GM20431 (cell line): Measurements from ENCODE around the gene KDSR.

ENCODE experiments used
- in situ Hi-C: fragments of 300-500 bp; cut with MseI, MboI; formaldehyde crosslinking; loops from one replicate; pipeline ENCODE4 v1.15.0; 2020; ENCODE audit warnings: low sequenced_read_pairs; ENCODE audit not compliant: unreplicated experiment

Gene KDSR, protein sequence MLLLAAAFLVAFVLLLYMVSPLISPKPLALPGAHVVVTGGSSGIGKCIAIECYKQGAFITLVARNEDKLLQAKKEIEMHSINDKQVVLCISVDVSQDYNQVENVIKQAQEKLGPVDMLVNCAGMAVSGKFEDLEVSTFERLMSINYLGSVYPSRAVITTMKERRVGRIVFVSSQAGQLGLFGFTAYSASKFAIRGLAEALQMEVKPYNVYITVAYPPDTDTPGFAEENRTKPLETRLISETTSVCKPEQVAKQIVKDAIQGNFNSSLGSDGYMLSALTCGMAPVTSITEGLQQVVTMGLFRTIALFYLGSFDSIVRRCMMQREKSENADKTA

GRCh38 chr18:63367053-63367953, at the start of gene KDSR:
Gene KDSR (minus strand): TSS chr18:63367206. CDS start chr18:63367118, 88 bp downstream.
- in situ Hi-C loops, result no loop called here

DNA sequence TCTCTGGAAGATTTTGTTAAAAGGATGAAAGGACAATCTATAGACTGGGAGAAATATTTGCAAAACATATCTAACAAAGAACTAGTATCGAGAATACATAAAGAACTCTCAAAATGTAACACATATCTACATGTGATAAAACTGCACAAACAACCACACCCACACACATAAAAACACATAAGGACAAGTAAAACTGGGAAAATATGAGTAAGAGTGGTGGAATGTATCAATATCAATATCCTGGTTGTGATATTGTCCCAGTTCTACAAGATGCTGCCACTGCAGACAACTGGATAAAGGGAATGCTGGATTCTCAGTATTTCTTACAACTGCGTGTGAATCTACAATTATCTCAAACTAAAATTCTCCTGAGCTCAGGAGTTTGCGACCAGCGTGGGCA, 45.9 kb upstream of the KDSR start:
- in situ Hi-C loops, result no loop called here

DNA sequence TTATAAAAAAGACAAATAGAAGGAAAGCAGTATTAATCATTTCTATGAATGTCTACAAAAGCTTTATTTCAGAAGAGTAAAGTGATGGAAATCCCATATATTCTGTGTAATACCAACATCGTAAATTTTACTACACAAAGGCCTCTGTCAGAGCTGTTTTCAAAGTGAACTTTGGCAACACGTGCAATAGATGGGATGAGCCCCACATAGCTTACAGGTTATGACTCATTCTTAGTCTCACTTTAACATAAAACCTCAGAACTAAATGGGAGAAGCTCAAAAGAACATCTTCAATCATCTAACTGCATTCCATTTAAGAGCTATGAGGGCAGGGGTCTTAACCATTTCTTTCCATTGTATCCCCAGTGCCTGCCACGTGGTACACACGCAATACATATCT, 43.8 kb upstream of the KDSR start:
- in situ Hi-C loops, result no loop called here

DNA sequence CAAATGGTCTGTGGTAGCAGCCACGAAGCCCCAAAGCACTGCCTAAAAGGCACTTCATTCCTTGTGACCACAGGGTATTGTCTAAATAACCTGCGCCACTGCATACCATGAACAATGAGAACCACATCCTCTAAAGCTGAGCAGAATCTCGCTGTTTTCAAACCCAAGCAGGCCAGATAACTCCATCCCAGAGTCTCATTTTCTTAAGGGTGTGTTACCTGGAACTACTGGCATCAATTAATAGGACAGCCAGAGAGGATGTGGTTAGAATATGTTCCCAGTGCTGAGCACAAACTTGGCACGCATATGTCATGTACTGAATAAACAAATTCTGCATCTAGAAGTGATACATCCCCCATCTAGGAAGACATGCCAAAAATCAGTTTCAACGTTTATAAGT, 42.3 kb upstream of the KDSR start:
- in situ Hi-C loops, result no loop called here

GRCh38 chr18:63407734-63408133, 40.7 kb upstream of the KDSR start:
- in situ Hi-C loops, result no loop called here

GRCh38 chr18:63405986-63406385, 39.0 kb upstream of the KDSR start:
- in situ Hi-C loops, result no loop called here

DNA sequence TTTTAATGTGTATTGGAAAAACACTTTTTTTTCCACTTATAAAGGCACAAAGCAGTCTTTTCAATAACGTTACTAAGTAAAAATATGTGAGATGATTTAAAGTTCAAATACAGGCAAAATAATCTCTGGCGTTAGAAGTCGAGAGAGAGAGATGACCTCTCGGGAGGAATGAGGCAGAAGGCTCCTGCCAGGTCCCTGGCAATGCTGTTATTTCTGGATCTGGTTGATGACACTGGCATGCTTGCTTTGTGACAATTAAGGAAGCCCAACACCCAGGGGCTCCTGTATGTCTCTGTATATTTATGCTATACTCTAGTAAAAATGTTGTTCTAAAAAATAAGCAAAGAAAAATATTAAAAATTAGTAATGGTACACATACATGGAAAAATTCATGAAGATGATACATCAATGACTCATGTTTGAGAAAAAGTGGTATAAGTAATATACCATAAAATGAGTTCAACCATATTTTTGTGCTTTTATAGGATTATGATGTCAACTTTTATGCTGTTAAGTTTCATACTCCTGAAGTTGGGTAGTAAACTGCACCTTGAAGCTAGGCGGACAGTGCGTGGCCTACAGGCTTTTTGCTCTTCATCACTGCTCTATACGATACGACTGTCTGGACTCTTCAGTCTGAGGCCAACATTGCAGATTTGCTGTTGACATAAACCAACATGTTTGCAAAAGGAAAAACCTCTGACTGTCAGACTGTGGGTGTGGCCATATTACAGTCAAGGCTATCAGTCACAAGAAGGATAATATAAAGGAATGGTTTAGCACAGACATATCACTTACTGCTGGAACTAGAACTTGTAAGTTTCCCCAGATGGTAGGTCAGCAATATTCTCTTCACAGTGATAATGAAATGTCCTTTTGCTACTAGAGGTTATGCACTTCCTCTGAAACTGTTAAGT, 35.5 kb upstream of the KDSR start:
- in situ Hi-C loops, result no loop called here

DNA sequence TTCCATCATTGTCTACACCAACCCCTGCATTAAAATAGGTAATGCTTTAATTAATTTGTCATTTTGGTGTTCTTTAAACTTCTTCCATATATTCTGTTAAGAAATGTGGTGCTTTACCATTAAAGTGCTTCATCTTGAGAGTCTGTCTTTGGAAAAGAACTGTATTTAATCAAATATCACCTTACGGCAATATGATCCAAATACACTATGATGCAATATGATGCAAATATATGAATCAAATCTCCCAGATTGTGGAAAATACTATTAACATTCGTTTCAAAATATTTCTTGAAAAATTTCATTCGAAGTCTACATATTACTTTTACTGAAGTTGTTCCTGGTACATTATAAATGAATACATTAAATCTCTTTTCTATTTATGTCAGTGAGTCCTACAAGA, 32.3 kb upstream of the KDSR start:
- in situ Hi-C loops, result no loop called here

DNA sequence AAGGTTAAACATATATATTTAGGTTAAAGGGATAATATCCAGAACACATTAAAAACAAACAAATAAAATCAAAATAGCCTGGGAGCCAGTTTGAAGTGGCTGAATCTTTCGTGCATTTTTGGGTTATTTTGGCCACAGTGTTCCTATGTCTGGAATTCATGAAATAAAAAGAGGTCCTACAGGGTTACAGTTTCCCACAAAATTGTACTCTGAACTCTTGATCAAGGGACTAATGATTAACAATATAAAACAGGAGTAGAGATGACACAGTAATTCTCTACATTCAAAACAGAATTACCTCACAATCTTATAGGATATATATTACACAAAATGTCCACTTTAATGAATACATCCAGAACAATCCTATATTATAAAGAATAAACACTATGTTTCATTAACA, 30.3 kb upstream of the KDSR start:
- in situ Hi-C loops, result no loop called here

GRCh38 chr18:63395503-63395902, 28.5 kb upstream of the KDSR start:
- in situ Hi-C loops, result no loop called here

- in situ Hi-C loops, result no loop called here
These were observed 27.9 kb upstream of the KDSR start for GRCh38 chr18:63394954-63395353.

DNA sequence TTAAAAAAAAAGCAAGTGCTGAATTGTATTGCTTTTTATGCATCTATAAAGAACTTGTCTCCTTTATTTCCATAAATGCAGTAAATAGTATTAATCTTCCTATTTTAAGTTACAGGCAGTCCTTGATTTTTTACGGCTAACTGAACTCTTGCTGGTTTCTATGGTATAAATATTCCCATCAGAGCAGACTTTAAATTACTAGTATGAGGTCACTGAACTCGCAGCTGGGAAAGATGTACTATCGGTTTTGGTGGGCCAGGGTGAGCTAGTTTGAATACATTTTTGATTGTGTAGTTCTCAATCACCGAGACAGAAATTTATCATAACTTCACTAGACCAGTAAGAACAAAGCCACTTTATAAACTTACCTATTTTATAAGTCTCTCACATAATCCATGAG, 20.9 kb upstream of the KDSR start:
- in situ Hi-C loops, result no loop called here

DNA sequence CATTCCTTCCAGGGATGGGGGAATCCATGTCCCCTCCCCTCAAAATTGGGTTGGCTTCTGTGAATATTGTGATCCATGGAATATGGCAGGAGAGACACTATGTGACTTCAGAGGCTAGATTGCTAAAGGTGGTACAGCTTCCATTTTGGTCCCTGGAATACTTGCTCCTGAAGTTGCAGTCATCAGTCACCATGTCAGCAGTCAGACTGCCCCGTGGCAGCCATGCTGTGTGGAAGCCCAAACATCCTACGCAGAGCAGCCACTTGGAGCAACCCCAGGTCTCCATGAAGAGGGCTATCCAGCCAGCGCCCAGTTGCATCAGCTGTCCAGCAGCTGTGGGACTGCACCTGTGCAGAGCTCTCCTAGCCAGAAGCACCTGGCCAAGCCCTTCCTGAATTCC, 15.8 kb upstream of the KDSR start:
- in situ Hi-C loops, result no loop called here

DNA sequence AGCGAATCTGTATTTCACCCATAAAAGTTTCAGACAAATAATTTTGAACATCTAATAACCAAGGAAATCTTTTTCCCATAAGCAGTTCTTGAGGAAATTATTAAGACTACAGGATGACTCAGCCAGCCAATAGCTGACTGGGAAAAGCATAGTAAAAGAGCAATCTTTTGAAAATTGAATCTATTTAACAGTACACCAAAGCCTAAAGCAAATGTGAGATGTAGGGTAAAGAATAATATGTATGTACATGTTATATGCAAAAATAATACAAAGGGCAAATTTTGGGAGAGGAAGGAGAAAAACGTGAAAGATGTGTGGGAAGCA, 12.6 kb upstream of the KDSR start:
- in situ Hi-C loops, result no loop called here

GRCh38 chr18:63378919-63379638, 12.1 kb upstream of the KDSR start:
- in situ Hi-C loops, result no loop called here

DNA sequence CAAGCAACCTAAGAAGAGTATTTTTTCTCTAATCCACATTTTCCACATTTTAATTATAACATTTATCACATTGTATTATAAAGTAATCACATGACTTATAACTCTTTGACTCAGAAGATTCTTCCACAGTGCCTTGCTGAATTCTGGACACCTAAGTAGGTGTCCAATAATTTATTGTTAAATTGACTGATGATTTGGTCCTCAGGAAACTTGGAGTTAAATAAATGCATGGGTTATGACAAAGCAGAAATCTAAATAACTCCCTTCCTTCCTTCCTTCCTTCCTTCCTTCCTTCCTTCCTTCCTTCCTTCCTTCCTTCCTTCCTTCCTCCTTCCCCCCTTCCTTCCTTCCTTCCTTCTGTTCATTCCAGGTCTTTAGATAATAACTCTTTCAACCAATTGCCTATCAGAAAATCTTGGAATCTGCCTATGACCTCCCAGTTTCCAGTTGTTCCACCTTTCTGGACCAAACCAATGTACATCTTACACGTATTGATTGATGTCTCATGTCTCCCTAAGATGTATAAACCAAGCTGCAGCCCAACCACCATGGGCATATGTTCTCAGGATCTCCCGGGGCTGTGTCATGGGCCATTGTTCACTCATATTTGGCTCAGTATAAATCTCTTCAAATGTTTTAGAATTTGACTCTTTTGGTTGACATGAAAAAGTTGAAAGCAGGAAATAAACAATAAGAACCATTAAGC, 10.4 kb upstream of the KDSR start:
- in situ Hi-C loops, result no loop called here

GRCh38 chr18:63376538-63376937, 9.5 kb upstream of the KDSR start:
- in situ Hi-C loops, result no loop called here

GRCh38 chr18:63374540-63374939, 7.5 kb upstream of the KDSR start:
- in situ Hi-C loops, result no loop called here

- in situ Hi-C loops, result no loop called here
These were observed 6.2 kb upstream of the KDSR start for GRCh38 chr18:63373161-63373560.
